SU-DHL-6 (cell line): Measurements from ENCODE around the gene FLII.

Experiments
- H2AFZ ChIP-seq: fragments of 200-600 bp; sonication (generic); 2 replicates; pipeline ENCODE4 v1.6.1; 2014; ENCODE audit warnings: low read depth, mild to moderate bottlenecking, moderate library complexity, mixed read lengths, antibody characterized with exemption, low read length; ENCODE audit not compliant: severe bottlenecking
- H3F3A ChIP-seq: fragments of 200-600 bp; shearing (Covaris generic); 2 replicates; pipeline ENCODE4 v1.6.0; 2016; ENCODE audit warnings: antibody characterized with exemption, mild to moderate bottlenecking; ENCODE audit not compliant: insufficient read depth
- H3K27ac ChIP-seq: fragments of 200-600 bp; sonication (generic); 2 replicates; pipeline ENCODE4 v1.5.1; 2016; ENCODE audit warnings: low read depth, mild to moderate bottlenecking, low read length, moderate library complexity, mixed read lengths
- H3K27me3 ChIP-seq: fragments of 200-600 bp; sonication (generic), shearing (Covaris generic); 2 replicates; pipeline ENCODE4 v1.6.0; 2014; ENCODE audit warnings: mild to moderate bottlenecking, low read length
- H3K36me3 ChIP-seq: fragments of 200-600 bp; sonication (generic); 2 replicates; pipeline ENCODE4 v1.6.1; 2014; ENCODE audit warnings: mild to moderate bottlenecking, low read length, mixed read lengths
- H3K4me2 ChIP-seq: fragments of 300-600, 200-600 bp; shearing (Covaris generic), sonication (generic); 2 replicates; pipeline ENCODE4 v1.6.0; 2014; ENCODE audit warnings: low read length, low read depth, mild to moderate bottlenecking; ENCODE audit not compliant: poor library complexity, severe bottlenecking
- H3K4me3 ChIP-seq: fragments of 200-600 bp; sonication (generic); 2 replicates; pipeline ENCODE4 v1.5.1; 2014; ENCODE audit warnings: antibody characterized with exemption, low read length, mild to moderate bottlenecking, mixed read lengths; ENCODE audit not compliant: insufficient read depth, poor library complexity, severe bottlenecking
- H3K79me2 ChIP-seq: fragments of 200-600 bp; sonication (generic); 2 replicates; pipeline ENCODE4 v1.6.1; 2014; ENCODE audit warnings: mild to moderate bottlenecking, low read length, moderate library complexity; ENCODE audit not compliant: insufficient read depth
- H3K9ac ChIP-seq: fragments of 200-600 bp; sonication (generic); 2 replicates; pipeline ENCODE4 v1.7.0; 2014; ENCODE audit warnings: mild to moderate bottlenecking, low read length
- H3K9me2 ChIP-seq: fragments of 200-600 bp; sonication (generic); replicated peaks from 2 replicates; pipeline ENCODE4 v1.6.1; 2014; ENCODE audit warnings: low read length; ENCODE audit not compliant: insufficient read depth
- H3K9me3 ChIP-seq: fragments of 200-600 bp; sonication (generic); 2 replicates; pipeline ENCODE4 v1.6.1; 2014; ENCODE audit warnings: low read length, mixed read lengths; ENCODE audit not compliant: insufficient read depth
- H4K20me1 ChIP-seq: fragments of 200-600 bp; sonication (generic); 2 replicates; pipeline ENCODE4 v1.6.1; 2014; ENCODE audit warnings: low read depth, mild to moderate bottlenecking, antibody characterized with exemption, low read length, moderate library complexity, mixed read lengths
- EZH2phosphoT487 ChIP-seq: fragments of 200-600 bp; sonication (generic), shearing (Covaris generic); conservative IDR thresholded peaks from 2 replicates; pipeline ENCODE4 v1.6.1; 2018; ENCODE audit warnings: mild to moderate bottlenecking, antibody characterized with exemption, low read length, moderate library complexity, mixed read lengths
- TF ChIP-seq, protein P1 (sequence below): fragments of 200-600 bp; sonication (generic); IDR thresholded peaks from one replicate; pipeline ENCODE4 v1.5.1; 2017; ENCODE audit warnings: antibody characterized with exemption, mild to moderate bottlenecking, low read length, moderate library complexity; ENCODE audit not compliant: insufficient read depth, poor library complexity, severe bottlenecking

FLII gene

DNA sequence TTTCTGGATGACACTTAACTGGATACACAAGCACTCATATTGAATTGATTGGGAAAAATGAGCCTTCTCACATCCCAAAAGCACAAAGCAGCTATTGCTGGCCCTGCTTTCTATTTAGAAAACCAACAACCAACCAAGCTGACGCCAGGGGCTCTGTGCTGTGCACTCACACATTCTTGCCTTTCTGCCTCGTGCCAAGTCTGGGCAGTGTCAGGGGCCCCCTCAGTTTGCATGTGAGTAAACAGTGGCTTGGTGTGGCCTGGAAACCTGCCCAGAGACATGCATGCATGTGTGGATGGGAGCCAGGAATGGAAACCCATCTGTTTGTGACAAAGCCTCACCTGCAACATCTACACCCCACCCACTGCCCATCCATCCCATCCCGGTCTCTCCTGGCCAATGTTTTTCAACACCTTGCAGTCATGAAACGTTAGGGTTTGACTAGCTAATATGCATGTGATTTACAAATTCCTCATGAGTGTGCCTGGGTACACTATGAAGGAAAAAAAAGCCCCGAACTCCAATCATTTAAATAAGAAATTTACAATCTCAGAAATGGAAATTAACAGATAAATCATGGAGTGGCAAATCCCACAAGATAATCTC lies 22.3 kb upstream of the FLII start:
- H3K27ac ChIP-seq: no peak overlapping the region
- H3K36me3 ChIP-seq: peaks cover 33% of the 10 kb centered on the region
- no peak overlapping the region for H3K9ac ChIP-seq
- no peaks in the 10 kb centered on the region for H3K9me2 ChIP-seq
- no peaks in the 10 kb centered on the region for H3K27me3 ChIP-seq
- no peak for TF ChIP-seq EZH2phosphoT487
- TF ChIP-seq, protein P1, sequence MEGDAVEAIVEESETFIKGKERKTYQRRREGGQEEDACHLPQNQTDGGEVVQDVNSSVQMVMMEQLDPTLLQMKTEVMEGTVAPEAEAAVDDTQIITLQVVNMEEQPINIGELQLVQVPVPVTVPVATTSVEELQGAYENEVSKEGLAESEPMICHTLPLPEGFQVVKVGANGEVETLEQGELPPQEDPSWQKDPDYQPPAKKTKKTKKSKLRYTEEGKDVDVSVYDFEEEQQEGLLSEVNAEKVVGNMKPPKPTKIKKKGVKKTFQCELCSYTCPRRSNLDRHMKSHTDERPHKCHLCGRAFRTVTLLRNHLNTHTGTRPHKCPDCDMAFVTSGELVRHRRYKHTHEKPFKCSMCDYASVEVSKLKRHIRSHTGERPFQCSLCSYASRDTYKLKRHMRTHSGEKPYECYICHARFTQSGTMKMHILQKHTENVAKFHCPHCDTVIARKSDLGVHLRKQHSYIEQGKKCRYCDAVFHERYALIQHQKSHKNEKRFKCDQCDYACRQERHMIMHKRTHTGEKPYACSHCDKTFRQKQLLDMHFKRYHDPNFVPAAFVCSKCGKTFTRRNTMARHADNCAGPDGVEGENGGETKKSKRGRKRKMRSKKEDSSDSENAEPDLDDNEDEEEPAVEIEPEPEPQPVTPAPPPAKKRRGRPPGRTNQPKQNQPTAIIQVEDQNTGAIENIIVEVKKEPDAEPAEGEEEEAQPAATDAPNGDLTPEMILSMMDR: no peak
- no peaks in the 10 kb centered on the region for H4K20me1 ChIP-seq
- H3K9me3 ChIP-seq: no peaks in the 10 kb centered on the region
- H3F3A ChIP-seq: no peaks in the 10 kb centered on the region
- no peak overlapping the region for H3K4me2 ChIP-seq
- H3K79me2 ChIP-seq: no peaks in the 10 kb centered on the region
- no peak overlapping the region for H3K4me3 ChIP-seq
- no peak overlapping the region for H2AFZ ChIP-seq

DNA sequence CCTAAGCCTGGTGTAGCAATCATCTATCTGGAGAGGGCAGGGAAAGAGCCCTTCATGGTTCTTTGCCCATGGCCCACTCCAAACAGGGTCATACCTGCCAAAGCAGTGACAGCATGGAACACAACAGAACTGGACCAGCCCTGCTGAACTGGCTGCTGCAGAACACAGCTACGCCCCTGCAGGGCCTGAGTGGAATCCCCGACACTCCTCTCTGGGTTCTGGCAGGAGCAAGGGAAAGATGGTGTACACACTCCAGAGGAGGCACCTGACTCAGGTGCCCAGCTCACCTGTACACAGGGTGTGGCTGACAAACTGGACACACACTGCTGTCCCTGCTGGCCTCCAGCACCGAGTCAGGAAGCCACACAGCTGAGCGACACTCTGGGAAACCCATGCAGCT lies 21.7 kb upstream of the FLII start:
- TF ChIP-seq, protein P1: no peak
- no peak for TF ChIP-seq EZH2phosphoT487
- Histone ChIP-seq H3K4me3 (no peak overlapping the region), H3F3A (no peaks in the 10 kb centered on the region), H3K27me3 (no peaks in the 10 kb centered on the region), H4K20me1 (no peaks in the 10 kb centered on the region), H2AFZ (no peak overlapping the region), H3K9me3 (no peaks in the 10 kb centered on the region), H3K9me2 (no peaks in the 10 kb centered on the region), H3K4me2 (no peak overlapping the region), H3K36me3 (peaks cover 29% of the 10 kb centered on the region), H3K27ac (no peak overlapping the region), H3K9ac (no peak overlapping the region), H3K79me2 (no peaks in the 10 kb centered on the region)

DNA sequence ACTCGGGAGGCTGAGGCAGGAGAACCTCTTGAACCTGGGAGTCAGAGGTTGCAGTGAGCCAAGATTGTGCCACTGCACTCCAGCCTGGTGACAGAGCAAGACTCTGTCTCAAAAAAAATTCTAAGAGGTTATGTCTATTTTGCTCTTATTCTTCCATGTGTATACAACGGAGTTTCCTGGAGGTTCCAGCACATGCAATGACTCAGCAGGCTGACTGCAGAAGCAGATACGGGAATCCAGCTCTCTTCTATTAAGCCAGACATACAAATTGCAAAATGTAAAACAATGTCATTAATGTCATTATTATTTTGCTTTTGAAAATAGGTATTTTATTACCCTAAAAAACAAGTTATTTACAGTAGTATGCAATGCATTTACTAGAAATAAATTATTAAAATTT lies 20.3 kb upstream of the FLII start:
- Histone ChIP-seq H2AFZ (no peak overlapping the region), H3K9ac (no peak overlapping the region), H3K27ac (no peak overlapping the region), H3K9me2 (no peaks in the 10 kb centered on the region), H3K27me3 (no peaks in the 10 kb centered on the region), H3K4me3 (no peak overlapping the region), H3K4me2 (no peak overlapping the region), H3K36me3 (peaks cover 23% of the 10 kb centered on the region), H3F3A (no peaks in the 10 kb centered on the region), H3K9me3 (no peaks in the 10 kb centered on the region), H3K79me2 (no peaks in the 10 kb centered on the region), H4K20me1 (no peaks in the 10 kb centered on the region)
- TF ChIP-seq EZH2phosphoT487: no peak
- TF ChIP-seq, protein P1: no peak
